Astrocyte (in vitro differentiated cells and primary cell): Measurements from ENCODE around the gene SLN.

Source experiments
- CTCF ChIP-seq: IDR thresholded peaks from 2 replicates; pipeline ENCODE4 v1.5.1; 2011; ENCODE audit warnings: low read depth, mild to moderate bottlenecking, inconsistent platforms, low read length, moderate library complexity; ENCODE audit not compliant: insufficient read depth
- EZH2 ChIP-seq: IDR thresholded peaks from 2 replicates; pipeline ENCODE4 v1.6.1; 2012; ENCODE audit warnings: mild to moderate bottlenecking, low read length, inconsistent platforms; ENCODE audit not compliant: insufficient read depth

GRCh38 chr11:107747622-107748021 is 35.8 kb upstream of the SLN start:
- TF ChIP-seq CTCF, result no peak
- TF ChIP-seq EZH2, result no peak
